ENCODE measurements around the gene MRGPRG.

Gene MRGPRG

GRCh38 chr11:3197878-3198528, 20.6 kb downstream of the MRGPRG start:
- no peak overlapping the region for H3K4me2 ChIP-seq (ENCODE audit: low read length)
- no peaks in the 10 kb centered on the region for H3K9me2 ChIP-seq (replicated peaks; ENCODE audit: control insufficient read depth, low read length)
- no peaks in the 10 kb centered on the region for H3K36me3 ChIP-seq (ENCODE audit: control insufficient read depth, low read length)
- TF ChIP-seq CTCF (IDR thresholded peaks at IDR 0.05; ENCODE audit: low read depth, low read length, poor library complexity, severe bottlenecking) (no peak), EZH2phosphoT487 (IDR thresholded peaks at IDR 0.05; ENCODE audit: borderline replicate concordance, low read length) (no peak)
- H3F3A ChIP-seq (ENCODE audit: control insufficient read depth, insufficient read depth) = no peaks in the 10 kb centered on the region
- no peak overlapping the region for H3K27ac ChIP-seq (ENCODE audit: low read depth, low read length)
- no peaks in the 10 kb centered on the region for H3K4me1 ChIP-seq (ENCODE audit: control insufficient read depth, low read length)
- no peaks in the 10 kb centered on the region for H3K9me3 ChIP-seq (ENCODE audit: control insufficient read depth, insufficient read depth, low read length)
- H3K27me3 ChIP-seq (ENCODE audit: control insufficient read depth, low read length) = no peaks in the 10 kb centered on the region
- no peak overlapping the region for H3K4me3 ChIP-seq (ENCODE audit: low read length)
- no peaks in the 10 kb centered on the region for H4K20me1 ChIP-seq (ENCODE audit: control insufficient read depth, insufficient read depth, low read depth, low read length)
- H3K79me2 ChIP-seq (ENCODE audit: control insufficient read depth, low read length) = no peaks in the 10 kb centered on the region

- Histone ChIP-seq H3K9me2 (replicated peaks; ENCODE audit: control insufficient read depth, low read length) (no peaks in the 10 kb centered on the region), H3K4me3 (ENCODE audit: low read length) (no peak overlapping the region), H3K79me2 (ENCODE audit: control insufficient read depth, low read length) (no peaks in the 10 kb centered on the region), H3K27me3 (ENCODE audit: control insufficient read depth, low read length) (no peaks in the 10 kb centered on the region), H3K27ac (ENCODE audit: low read depth, low read length) (no peak overlapping the region), H4K20me1 (ENCODE audit: control insufficient read depth, insufficient read depth, low read depth, low read length) (no peaks in the 10 kb centered on the region), H3F3A (ENCODE audit: control insufficient read depth, insufficient read depth) (no peaks in the 10 kb centered on the region), H3K9me3 (ENCODE audit: control insufficient read depth, insufficient read depth, low read length) (no peaks in the 10 kb centered on the region), H3K4me1 (ENCODE audit: control insufficient read depth, low read length) (no peaks in the 10 kb centered on the region), H3K36me3 (ENCODE audit: control insufficient read depth, low read length) (no peaks in the 10 kb centered on the region), H3K4me2 (ENCODE audit: low read length) (no peak overlapping the region)
- TF ChIP-seq CTCF (IDR thresholded peaks at IDR 0.05; ENCODE audit: low read depth, low read length, poor library complexity, severe bottlenecking) (no peak), EZH2phosphoT487 (IDR thresholded peaks at IDR 0.05; ENCODE audit: borderline replicate concordance, low read length) (no peak)
These were observed 21.4 kb downstream of the MRGPRG start for GRCh38 chr11:3197044-3197695.

- Histone ChIP-seq H3K27ac (ENCODE audit: low read depth, low read length) (no peak overlapping the region), H3K9me3 (ENCODE audit: control insufficient read depth, insufficient read depth, low read length) (no peaks in the 10 kb centered on the region), H4K20me1 (ENCODE audit: control insufficient read depth, insufficient read depth, low read depth, low read length) (no peaks in the 10 kb centered on the region), H3K4me3 (ENCODE audit: low read length) (no peak overlapping the region), H3K79me2 (ENCODE audit: control insufficient read depth, low read length) (no peaks in the 10 kb centered on the region), H3K9me2 (replicated peaks; ENCODE audit: control insufficient read depth, low read length) (no peaks in the 10 kb centered on the region), H3K4me2 (ENCODE audit: low read length) (no peak overlapping the region), H3F3A (ENCODE audit: control insufficient read depth, insufficient read depth) (no peaks in the 10 kb centered on the region), H3K36me3 (ENCODE audit: control insufficient read depth, low read length) (no peaks in the 10 kb centered on the region), H3K4me1 (ENCODE audit: control insufficient read depth, low read length) (no peaks in the 10 kb centered on the region), H3K27me3 (ENCODE audit: control insufficient read depth, low read length) (no peaks in the 10 kb centered on the region)
- TF ChIP-seq EZH2phosphoT487 (IDR thresholded peaks at IDR 0.05; ENCODE audit: borderline replicate concordance, low read length) (no peak), CTCF (IDR thresholded peaks at IDR 0.05; ENCODE audit: low read depth, low read length, poor library complexity, severe bottlenecking) (no peak)
These were observed 22.2 kb downstream of the MRGPRG start for GRCh38 chr11:3196161-3197043.
